GM12892 (cell line): ENCODE data around the gene MRPL33.

Experiments
- POLR2A ChIP-seq: IDR thresholded peaks from 2 replicates; pipeline ENCODE4 v1.6.1; 2011; ENCODE audit warnings: low read depth, low read length, control low read depth
- POLR2AphosphoS5 ChIP-seq: IDR thresholded peaks from 2 replicates; pipeline ENCODE4 v1.6.1; 2011; ENCODE audit warnings: low read depth, low read length, control low read depth

- no peak for TF ChIP-seq POLR2AphosphoS5
- no peak for TF ChIP-seq POLR2A
Measured at GRCh38 chr2:27730261-27730662, 41.3 kb upstream of the MRPL33 start.
